Activated CD4-positive, alpha-beta T cell treated with anti-CD3 and anti-CD28 coated beads for 36 hours (primary cell): Measurements from ENCODE around the gene CHDH. TPM values are rescaled to one million over a fixed set of nuclear protein-coding genes. Genes with fewer than 3 reads are reported as not detected.

Source experiments
- ATAC-seq: fragments of 200-7000 bp; cut with Tn5 transposase; one replicate; pipeline ENCODE4 v1.10.0; 2021; ENCODE audit warnings: mild to moderate bottlenecking, moderate library complexity
- CTCF ChIA-PET: fragments of 350-600 bp; sonication (Branson Sonifier 250); formaldehyde crosslinking; loops from one replicate; lab custom pipeline; 2021; ENCODE audit warnings: antibody characterized with exemption; lab: Charles Lee
- POLR2A ChIA-PET: fragments of 350-600 bp; sonication (Branson Sonifier 250); formaldehyde crosslinking; loops from one replicate; lab custom pipeline; 2021; ENCODE audit warnings: antibody characterized with exemption, inconsistent platforms; lab: Charles Lee
- DNase-seq: peaks from one replicate; pipeline ENCODE4 v3.0.0-alpha.2; 2020
- H3K27ac Mint-ChIP-seq: one replicate; pipeline ENCODE4 v1.8.0; 2021; ENCODE audit warnings: mixed read lengths
- H3K27me3 Mint-ChIP-seq: one replicate; pipeline ENCODE4 v1.8.0; 2021; ENCODE audit warnings: mixed read lengths
- H3K36me3 Mint-ChIP-seq: one replicate; pipeline ENCODE4 v1.8.0; 2021; ENCODE audit warnings: low read depth, mixed read lengths
- H3K4me1 Mint-ChIP-seq: one replicate; pipeline ENCODE4 v1.8.0; 2021; ENCODE audit warnings: mixed read lengths
- H3K4me3 Mint-ChIP-seq: one replicate; pipeline ENCODE4 v1.8.0; 2021; ENCODE audit warnings: mild to moderate bottlenecking, moderate library complexity, mixed read lengths
- H3K9me3 Mint-ChIP-seq: one replicate; pipeline ENCODE4 v1.8.0; 2021; ENCODE audit warnings: low read depth, mixed read lengths
- intact Hi-C, 2 experiments: fragments of 100-400 bp; cut with DNase I in 1 of 2; cut with micrococcal nuclease in 1 of 2; formaldehyde crosslinking; loops; one replicate each; pipeline versions ENCODE4 v1.14.2 to v1.15.1; 2022 to 2024; cut with DNase I, micrococcal nuclease
- total RNA-seq, 2 experiments: library from RNA; stranded (reverse); gene quantifications; one replicate each; pipeline ENCODE4 v1.2.3, GENCODE V29; 2021

CHDH gene
- total RNA-seq, 2 experiments from 2014 or later: 0.30 to 0.55 TPM

DNA sequence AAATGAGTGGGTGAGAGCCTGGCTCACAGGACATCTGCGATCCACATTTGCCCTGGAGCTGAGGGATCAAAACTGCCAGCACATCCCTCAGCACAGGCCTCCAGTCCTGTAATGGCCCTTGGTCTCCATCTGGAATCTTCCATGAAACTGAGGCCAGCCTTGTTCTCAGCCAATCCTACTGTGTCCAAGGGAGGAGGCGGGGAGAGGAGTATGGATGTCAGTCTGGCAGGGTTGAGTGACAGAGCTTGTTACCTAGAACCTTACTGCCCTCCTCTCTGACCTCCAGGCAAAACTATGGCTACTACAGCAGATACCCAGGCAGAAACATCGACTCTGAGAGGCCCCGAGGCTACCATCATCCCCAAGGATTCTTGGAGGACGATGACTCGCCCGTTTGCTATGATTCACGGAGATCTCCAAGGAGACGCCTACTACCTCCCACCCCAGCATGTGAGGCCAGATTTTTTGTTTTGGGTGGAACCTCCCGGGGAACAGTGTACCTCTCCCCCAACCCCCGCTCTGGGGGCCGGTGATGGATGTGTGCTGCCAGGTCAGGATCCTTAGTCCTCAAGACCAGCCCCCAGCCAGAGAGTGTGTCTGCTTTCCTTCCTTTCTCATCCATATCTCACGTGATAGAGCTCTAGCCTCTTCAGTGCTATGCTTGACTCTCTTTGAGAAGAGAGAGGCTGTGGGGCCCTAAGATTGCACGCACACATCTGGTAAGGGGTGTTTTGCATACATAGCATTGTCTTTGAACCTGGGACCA is 41.3 kb downstream of the CHDH start:
- H3K27me3 Mint-ChIP-seq: peaks cover 3% of the 10 kb centered on the region
- intact Hi-C loops: no loop called here
- ChIA-PET POLR2A (no interaction called here), CTCF (interaction anchor here (0.7 kb wide), 1 partner anchor 27 kb away, joined by 3 read pairs; no protein-coding TSS in a partner anchor)
- ATAC-seq: no peak
- no peaks in the 10 kb centered on the region for H3K36me3 Mint-ChIP-seq
- no peaks in the 10 kb centered on the region for H3K9me3 Mint-ChIP-seq
- no peak overlapping the region for H3K27ac Mint-ChIP-seq
- H3K4me3 Mint-ChIP-seq: no peak overlapping the region
- no peak for DNase-seq
- no peaks in the 10 kb centered on the region for H3K4me1 Mint-ChIP-seq

DNA sequence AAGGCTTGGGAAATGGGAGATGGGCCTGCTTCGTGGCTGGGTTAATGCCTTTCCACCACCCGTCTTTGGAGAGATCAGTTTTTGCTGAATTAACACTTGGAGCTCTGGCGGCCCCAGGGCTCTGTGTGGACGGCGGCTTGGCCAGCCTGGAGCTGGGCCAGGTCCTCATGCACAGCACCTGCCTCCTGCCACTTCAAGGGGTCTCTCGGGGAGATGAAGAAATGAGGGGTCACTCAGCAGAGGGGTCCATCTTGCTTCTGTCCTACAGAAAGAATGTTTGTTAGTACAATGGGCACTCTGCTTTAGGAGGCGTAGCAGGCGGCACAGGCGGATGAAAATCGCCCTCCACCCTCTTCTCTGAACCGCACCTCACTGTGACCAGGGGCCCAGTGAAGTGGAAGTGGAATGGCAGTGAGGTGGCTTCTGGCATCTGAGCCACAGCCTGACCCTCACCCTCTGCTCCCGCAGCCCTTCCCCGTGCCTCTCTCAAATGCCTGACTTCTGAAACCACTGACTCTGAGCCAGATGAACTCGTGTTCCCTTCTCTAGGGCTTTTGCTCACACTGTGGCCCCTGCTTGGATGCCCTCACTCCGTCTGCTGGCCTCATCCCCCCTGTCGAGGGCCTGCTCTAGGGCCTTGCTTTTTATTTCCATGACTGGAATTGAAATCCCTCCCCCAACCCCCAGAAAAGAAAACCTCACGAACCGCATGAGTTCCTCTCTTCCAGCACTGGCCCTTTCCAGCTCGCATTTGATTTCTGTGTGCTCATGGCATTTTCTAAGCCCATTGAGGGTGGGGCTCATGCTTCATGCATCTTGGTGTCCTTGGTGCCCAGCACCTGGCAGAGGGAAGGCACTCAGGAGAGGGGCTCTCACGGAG is 42.2 kb downstream of the CHDH start:
- H3K27ac Mint-ChIP-seq: no peak overlapping the region
- no peaks in the 10 kb centered on the region for H3K36me3 Mint-ChIP-seq
- ChIA-PET POLR2A (no interaction called here), CTCF (no interaction called here)
- no peak for DNase-seq
- H3K4me1 Mint-ChIP-seq: no peaks in the 10 kb centered on the region
- peaks cover 5% of the 10 kb centered on the region for H3K27me3 Mint-ChIP-seq
- H3K4me3 Mint-ChIP-seq: no peak overlapping the region
- H3K9me3 Mint-ChIP-seq: no peaks in the 10 kb centered on the region
- intact Hi-C loops: no loop called here
- no peak for ATAC-seq

DNA sequence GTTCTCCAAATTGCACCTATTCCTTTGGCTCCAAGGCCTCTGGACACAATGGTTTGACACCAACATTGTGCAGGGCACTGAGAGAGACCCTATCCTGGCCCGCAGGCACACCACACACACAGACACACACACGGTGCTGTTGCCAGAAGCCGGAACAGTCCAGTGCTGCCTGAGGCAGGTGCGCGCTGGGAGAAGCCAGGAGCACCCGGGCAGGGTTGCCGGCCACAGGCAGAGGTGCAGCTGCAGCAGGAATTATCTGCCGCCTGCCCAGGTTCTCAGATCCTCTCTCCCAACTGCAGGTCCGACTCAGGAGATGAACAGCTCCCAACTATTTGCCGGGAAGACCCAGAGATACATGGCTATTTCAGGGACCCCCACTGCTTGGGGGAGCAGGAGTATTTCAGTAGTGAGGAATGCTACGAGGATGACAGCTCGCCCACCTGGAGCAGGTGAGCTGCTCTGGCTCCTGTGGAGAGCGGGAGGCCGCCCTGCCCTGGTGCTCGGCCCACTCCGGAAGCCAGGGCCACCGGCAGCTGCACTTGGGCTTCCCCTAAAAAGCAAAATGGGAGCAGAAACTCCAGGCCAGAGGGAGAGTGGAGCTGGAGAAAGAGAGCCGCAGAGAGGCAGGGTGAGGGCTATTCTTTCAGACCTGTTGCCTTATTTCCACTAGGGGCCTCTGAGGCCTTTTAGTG is 42.9 kb downstream of the CHDH start:
- Mint-ChIP-seq H3K4me1 (no peaks in the 10 kb centered on the region), H3K36me3 (no peaks in the 10 kb centered on the region), H3K9me3 (no peaks in the 10 kb centered on the region), H3K27me3 (peaks cover 5% of the 10 kb centered on the region), H3K27ac (no peak overlapping the region), H3K4me3 (no peak overlapping the region)
- no peak for ATAC-seq
- POLR2A ChIA-PET: no interaction called here
- intact Hi-C loops: no loop called here
- no peak for DNase-seq
- CTCF ChIA-PET: no interaction called here

DNA sequence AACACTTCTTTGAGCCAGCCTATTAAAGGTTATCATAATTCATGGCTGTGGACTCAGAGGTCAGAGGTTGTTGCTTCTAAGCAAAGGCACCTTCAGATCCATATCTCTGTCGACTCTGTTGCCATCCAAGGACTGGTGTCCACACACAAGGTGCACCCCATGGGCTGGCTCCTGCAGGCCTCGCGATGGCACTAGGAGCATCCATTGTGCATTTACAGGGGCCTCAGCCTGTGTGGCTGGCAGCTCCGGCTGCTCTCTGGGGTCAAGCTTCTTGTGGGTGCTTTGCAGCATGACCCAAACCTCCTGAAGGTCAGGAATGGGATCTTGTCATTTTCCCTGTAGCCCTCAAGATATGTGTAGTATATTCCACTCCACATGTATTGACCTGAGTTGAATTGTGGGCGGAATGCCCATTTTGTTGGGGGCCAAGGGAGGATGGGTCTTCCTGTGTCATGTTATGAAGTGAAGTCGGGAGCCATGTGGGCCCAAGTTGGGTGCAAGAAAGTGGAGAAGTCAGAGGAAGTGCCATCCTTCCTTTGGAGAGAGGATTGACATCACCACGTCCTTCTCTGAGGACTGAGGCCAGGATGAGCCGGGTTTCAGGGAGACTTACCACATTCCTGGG is 43.9 kb downstream of the CHDH start:
- H3K27me3 Mint-ChIP-seq: peaks cover 5% of the 10 kb centered on the region
- ATAC-seq (no peak), DNase-seq (no peak)
- no peak overlapping the region for H3K4me3 Mint-ChIP-seq
- H3K4me1 Mint-ChIP-seq: no peaks in the 10 kb centered on the region
- intact Hi-C loops: no loop called here
- no peaks in the 10 kb centered on the region for H3K9me3 Mint-ChIP-seq
- ChIA-PET CTCF (no interaction called here), POLR2A (no interaction called here)
- no peak overlapping the region for H3K27ac Mint-ChIP-seq
- H3K36me3 Mint-ChIP-seq: no peaks in the 10 kb centered on the region

DNA sequence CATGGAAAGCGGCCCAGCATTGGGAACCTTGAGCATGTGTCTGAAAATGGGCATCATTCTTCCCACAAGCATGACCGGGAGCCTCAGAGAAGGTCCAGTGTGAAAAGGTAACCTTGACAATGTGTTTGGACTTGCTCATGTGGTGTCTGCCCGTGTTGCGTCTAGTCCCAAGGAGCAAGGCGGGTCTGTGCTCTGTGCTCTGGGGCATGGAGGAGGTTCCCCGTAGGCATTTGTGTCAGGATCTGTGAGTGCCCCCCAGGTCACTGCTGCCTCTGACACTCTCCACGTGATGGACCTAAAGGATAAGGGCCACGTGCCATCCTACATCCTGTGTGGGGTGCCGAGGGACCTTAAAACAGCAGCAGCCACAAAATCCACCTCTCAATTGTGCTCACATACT is 44.9 kb downstream of the CHDH start:
- ChIA-PET POLR2A (no interaction called here), CTCF (no interaction called here)
- H3K9me3 Mint-ChIP-seq: no peaks in the 10 kb centered on the region
- intact Hi-C loops: no loop called here
- no peak for ATAC-seq
- H3K27me3 Mint-ChIP-seq: peaks cover 5% of the 10 kb centered on the region
- no peak overlapping the region for H3K4me3 Mint-ChIP-seq
- H3K36me3 Mint-ChIP-seq: no peaks in the 10 kb centered on the region
- no peaks in the 10 kb centered on the region for H3K4me1 Mint-ChIP-seq
- H3K27ac Mint-ChIP-seq: no peak overlapping the region
- no peak for DNase-seq

DNA sequence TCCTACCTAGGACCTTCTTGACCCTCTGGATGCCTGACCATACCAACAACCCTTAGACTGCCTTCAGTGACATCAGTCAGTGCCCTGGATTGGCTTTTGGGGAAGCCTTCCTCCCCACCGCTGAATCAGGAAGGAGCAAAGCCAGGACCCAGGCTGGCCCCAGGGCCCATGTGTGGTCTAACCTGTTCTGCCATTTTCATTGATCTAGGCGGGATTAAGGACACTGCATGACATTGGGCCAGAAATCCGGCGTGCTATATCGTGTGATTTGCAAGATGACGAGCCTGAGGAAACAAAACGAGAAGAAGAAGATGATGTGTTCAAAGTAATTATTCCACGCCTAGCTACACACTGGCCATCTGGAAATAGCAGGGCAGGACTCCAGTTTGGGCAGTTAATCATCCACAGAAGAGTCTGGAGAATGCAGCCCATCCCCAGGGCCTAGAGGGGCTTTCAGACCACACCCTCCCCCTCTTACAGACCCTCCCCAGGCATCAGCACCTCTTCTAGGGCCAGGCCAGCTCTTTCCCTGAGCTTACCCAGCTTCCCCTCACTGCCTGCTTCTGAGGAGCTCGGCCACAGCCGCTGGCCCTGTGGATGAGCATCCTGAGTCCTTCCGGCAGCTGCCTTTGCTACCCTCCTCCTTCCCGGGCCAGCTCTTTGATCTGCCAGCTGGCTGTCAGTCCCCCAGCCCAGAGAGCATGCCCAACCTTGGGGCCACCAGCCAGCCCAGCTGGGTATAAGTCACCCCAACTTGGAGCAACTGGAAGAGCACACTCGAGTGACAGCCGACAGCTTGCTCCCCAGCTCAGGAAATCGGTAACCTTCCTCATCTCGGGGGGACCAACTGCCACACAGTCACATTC is 45.9 kb downstream of the CHDH start:
- Mint-ChIP-seq H3K4me1 (no peaks in the 10 kb centered on the region), H3K27me3 (peaks cover 5% of the 10 kb centered on the region), H3K36me3 (no peaks in the 10 kb centered on the region), H3K9me3 (no peaks in the 10 kb centered on the region), H3K27ac (no peak overlapping the region), H3K4me3 (no peak overlapping the region)
- ChIA-PET POLR2A (no interaction called here), CTCF (no interaction called here)
- ATAC-seq (no peak), DNase-seq (no peak)
- intact Hi-C loops: no loop called here

DNA sequence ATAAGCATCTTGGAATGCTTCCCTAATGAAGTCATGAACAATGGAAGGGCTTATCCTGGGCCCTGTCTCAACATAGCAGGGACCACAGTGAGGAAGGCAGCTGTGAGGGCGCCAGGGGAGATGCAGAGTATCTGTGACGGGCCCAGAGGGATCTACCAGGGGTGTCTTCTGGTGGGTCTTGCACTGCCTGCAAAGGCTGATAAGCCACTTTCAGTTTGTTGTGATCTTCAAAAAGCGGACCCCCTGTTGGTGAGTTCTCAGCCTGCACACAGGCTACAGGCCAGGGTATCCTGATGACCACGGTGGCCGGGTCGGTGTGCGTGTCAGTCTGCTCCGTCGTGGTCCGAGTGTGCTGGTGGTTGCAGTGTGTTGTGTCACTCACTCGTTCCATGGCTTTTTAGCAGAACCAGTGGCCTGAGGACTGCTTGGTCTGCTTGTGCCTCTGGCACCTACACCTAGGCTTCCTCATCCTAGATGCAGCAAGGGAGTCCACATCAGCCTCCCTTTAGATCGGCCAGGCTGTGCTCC is 46.8 kb downstream of the CHDH start:
- Mint-ChIP-seq H3K27ac (no peak overlapping the region), H3K4me1 (no peaks in the 10 kb centered on the region), H3K27me3 (peaks cover 4% of the 10 kb centered on the region), H3K4me3 (no peak overlapping the region), H3K9me3 (no peaks in the 10 kb centered on the region), H3K36me3 (no peaks in the 10 kb centered on the region)
- intact Hi-C loops: no loop called here
- ATAC-seq (no peak), DNase-seq (no peak)
- CTCF ChIA-PET: no interaction called here
- POLR2A ChIA-PET: no interaction called here

DNA sequence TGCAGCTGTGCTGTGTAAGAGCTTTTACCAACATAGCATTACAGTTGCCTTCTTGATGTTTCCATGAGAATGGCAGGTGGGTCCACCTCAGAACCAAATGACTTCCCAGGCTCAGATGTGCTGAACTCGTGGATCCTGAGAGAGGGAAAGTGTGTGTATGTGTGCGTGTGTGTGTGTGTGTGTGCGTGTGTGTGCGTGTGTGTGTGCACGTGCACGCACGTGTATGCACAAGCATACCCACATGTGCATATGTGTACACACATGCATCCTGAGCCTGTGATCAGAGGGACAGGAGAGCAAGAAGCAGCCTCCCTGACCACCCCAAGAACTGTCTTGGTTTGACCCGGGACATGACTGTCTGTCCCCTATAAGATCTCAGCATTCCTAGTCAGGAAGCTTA is 48.1 kb downstream of the CHDH start:
- intact Hi-C loops: no loop called here
- Mint-ChIP-seq H3K9me3 (no peaks in the 10 kb centered on the region), H3K27ac (no peak overlapping the region), H3K4me1 (no peaks in the 10 kb centered on the region), H3K27me3 (peaks cover 4% of the 10 kb centered on the region), H3K4me3 (no peak overlapping the region), H3K36me3 (no peaks in the 10 kb centered on the region)
- ChIA-PET CTCF (interaction anchor here (0.8 kb wide), 1 partner anchor 1511 kb away, joined by 4 read pairs; no protein-coding TSS in a partner anchor), POLR2A (no interaction called here)
- ATAC-seq (no peak), DNase-seq (no peak)

DNA sequence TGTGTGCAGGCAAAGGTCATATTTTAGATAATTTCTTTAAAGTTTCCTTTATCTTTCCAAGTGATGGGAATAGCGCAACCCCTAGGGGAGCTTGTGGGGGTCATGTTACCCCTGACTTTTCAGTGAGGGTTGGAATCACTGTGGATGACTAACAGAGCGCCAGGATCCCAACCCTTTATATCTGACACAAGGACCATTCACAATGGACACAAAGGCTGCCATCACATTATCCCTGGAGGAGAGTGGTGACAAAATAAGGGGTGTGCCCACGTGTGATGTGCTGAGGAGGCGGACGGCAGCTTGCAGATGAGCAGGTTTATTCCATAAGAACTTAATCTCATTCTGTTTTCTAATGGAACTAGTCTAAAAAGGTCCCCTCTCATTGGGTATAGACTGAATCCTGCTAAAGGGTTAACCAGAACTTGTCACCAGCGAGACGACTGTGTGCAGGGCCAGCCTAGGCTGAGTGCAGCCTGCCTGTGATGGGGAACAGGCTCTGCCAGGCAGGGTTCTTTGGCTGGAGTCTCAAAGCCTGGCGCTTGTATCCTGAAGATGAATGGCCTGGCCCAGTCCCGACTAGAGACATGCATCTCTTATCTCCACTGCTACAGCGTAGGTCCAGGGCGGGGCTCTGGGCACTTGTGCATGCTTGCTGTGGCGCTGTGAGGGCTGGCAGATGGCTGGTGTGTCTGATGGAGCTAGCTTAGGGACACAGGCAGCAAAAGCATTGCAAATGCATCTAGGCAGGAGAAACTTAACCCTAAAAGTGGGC is 50.2 kb downstream of the CHDH start:
- intact Hi-C loops: no loop called here
- no peak for ATAC-seq
- no peaks in the 10 kb centered on the region for H3K4me1 Mint-ChIP-seq

DNA sequence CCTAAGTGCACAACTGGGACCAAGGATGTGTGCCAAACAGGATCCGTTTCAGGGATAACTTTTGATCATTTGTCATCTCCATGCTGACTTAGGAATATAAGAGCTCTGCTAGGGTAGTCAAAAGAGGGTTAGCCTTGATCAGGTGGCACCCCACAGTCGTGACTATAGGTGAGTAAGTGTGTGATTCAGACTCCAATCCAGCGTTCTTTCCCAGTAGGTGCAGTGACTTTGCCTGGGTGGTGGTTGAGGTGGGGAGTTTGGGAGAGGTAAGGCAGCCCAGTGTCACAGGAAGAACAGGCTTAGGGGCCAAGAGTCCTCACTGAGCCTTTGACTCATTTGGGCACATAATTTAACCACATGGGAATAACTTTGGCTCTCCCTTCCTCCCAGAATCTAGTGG is 51.0 kb downstream of the CHDH start:
- ChIA-PET POLR2A (no interaction called here), CTCF (interaction anchor here (0.6 kb wide), 1 partner anchor 8 kb away, joined by 3 read pairs; no protein-coding TSS in a partner anchor)
- Mint-ChIP-seq H3K4me3 (no peak overlapping the region), H3K36me3 (no peaks in the 10 kb centered on the region), H3K27ac (no peak overlapping the region), H3K4me1 (no peaks in the 10 kb centered on the region), H3K27me3 (peaks cover 2% of the 10 kb centered on the region), H3K9me3 (no peaks in the 10 kb centered on the region)
- intact Hi-C loops: no loop called here
- DNase-seq: no peak
- ATAC-seq: no peak

More for the DNA sequence above, 50.2 kb downstream of the CHDH start:
- H3K9me3 Mint-ChIP-seq: no peaks in the 10 kb centered on the region
- POLR2A ChIA-PET: no interaction called here
- CTCF ChIA-PET: interaction anchor here (0.6 to 0.8 kb wide), 2 partner anchors 9 to 219 kb away, joined by 3 read pairs; no protein-coding TSS in a partner anchor
- H3K27me3 Mint-ChIP-seq: peaks cover 4% of the 10 kb centered on the region
- DNase-seq: no peak
- H3K27ac Mint-ChIP-seq: no peak overlapping the region
- H3K36me3 Mint-ChIP-seq: no peaks in the 10 kb centered on the region
- H3K4me3 Mint-ChIP-seq: no peak overlapping the region
